SU-DHL-6 (cell line): ENCODE results near the gene BRIP1.

ENCODE experiments used
- H2AFZ ChIP-seq: fragments of 200-600 bp; sonication (generic); 2 replicates; pipeline ENCODE4 v1.6.1; 2014; ENCODE audit warnings: low read depth, mild to moderate bottlenecking, moderate library complexity, mixed read lengths, antibody characterized with exemption, low read length; ENCODE audit not compliant: severe bottlenecking
- H3F3A ChIP-seq: fragments of 200-600 bp; shearing (Covaris generic); 2 replicates; pipeline ENCODE4 v1.6.0; 2016; ENCODE audit warnings: antibody characterized with exemption, mild to moderate bottlenecking; ENCODE audit not compliant: insufficient read depth
- H3K27ac ChIP-seq: fragments of 200-600 bp; sonication (generic); 2 replicates; pipeline ENCODE4 v1.5.1; 2016; ENCODE audit warnings: low read depth, mild to moderate bottlenecking, low read length, moderate library complexity, mixed read lengths
- H3K27me3 ChIP-seq: fragments of 200-600 bp; sonication (generic), shearing (Covaris generic); 2 replicates; pipeline ENCODE4 v1.6.0; 2014; ENCODE audit warnings: mild to moderate bottlenecking, low read length
- H3K36me3 ChIP-seq: fragments of 200-600 bp; sonication (generic); 2 replicates; pipeline ENCODE4 v1.6.1; 2014; ENCODE audit warnings: mild to moderate bottlenecking, low read length, mixed read lengths
- H3K4me2 ChIP-seq: fragments of 300-600, 200-600 bp; shearing (Covaris generic), sonication (generic); 2 replicates; pipeline ENCODE4 v1.6.0; 2014; ENCODE audit warnings: low read length, low read depth, mild to moderate bottlenecking; ENCODE audit not compliant: poor library complexity, severe bottlenecking
- H3K4me3 ChIP-seq: fragments of 200-600 bp; sonication (generic); 2 replicates; pipeline ENCODE4 v1.5.1; 2014; ENCODE audit warnings: antibody characterized with exemption, low read length, mild to moderate bottlenecking, mixed read lengths; ENCODE audit not compliant: insufficient read depth, poor library complexity, severe bottlenecking
- H3K79me2 ChIP-seq: fragments of 200-600 bp; sonication (generic); 2 replicates; pipeline ENCODE4 v1.6.1; 2014; ENCODE audit warnings: mild to moderate bottlenecking, low read length, moderate library complexity; ENCODE audit not compliant: insufficient read depth
- H3K9ac ChIP-seq: fragments of 200-600 bp; sonication (generic); 2 replicates; pipeline ENCODE4 v1.7.0; 2014; ENCODE audit warnings: mild to moderate bottlenecking, low read length
- H3K9me2 ChIP-seq: fragments of 200-600 bp; sonication (generic); replicated peaks from 2 replicates; pipeline ENCODE4 v1.6.1; 2014; ENCODE audit warnings: low read length; ENCODE audit not compliant: insufficient read depth
- H3K9me3 ChIP-seq: fragments of 200-600 bp; sonication (generic); 2 replicates; pipeline ENCODE4 v1.6.1; 2014; ENCODE audit warnings: low read length, mixed read lengths; ENCODE audit not compliant: insufficient read depth
- H4K20me1 ChIP-seq: fragments of 200-600 bp; sonication (generic); 2 replicates; pipeline ENCODE4 v1.6.1; 2014; ENCODE audit warnings: low read depth, mild to moderate bottlenecking, antibody characterized with exemption, low read length, moderate library complexity, mixed read lengths
- CTCF ChIP-seq: fragments of 200-600 bp; sonication (generic); IDR thresholded peaks from one replicate; pipeline ENCODE4 v1.5.1; 2017; ENCODE audit warnings: antibody characterized with exemption, mild to moderate bottlenecking, low read length, moderate library complexity; ENCODE audit not compliant: insufficient read depth, poor library complexity, severe bottlenecking
- EZH2phosphoT487 ChIP-seq: fragments of 200-600 bp; sonication (generic), shearing (Covaris generic); conservative IDR thresholded peaks from 2 replicates; pipeline ENCODE4 v1.6.1; 2018; ENCODE audit warnings: mild to moderate bottlenecking, antibody characterized with exemption, low read length, moderate library complexity, mixed read lengths

BRIP1 gene

GRCh38 chr17:61818225-61818624 lies 45.1 kb downstream of the BRIP1 start:
- H3K27ac ChIP-seq: no peak overlapping the region
- H3K4me2 ChIP-seq: no peak overlapping the region
- H3K79me2 ChIP-seq: peaks cover 5% of the 10 kb centered on the region; the same call in 1 of the 2 replicates
- no peak for TF ChIP-seq CTCF
- no peak for TF ChIP-seq EZH2phosphoT487
- H3F3A ChIP-seq: peaks cover 6% of the 10 kb centered on the region; the same call in 1 of the 2 replicates
- no peak overlapping the region for H3K9ac ChIP-seq
- H4K20me1 ChIP-seq: no peaks in the 10 kb centered on the region
- H2AFZ ChIP-seq: no peak overlapping the region
- H3K9me3 ChIP-seq: no peaks in the 10 kb centered on the region
- H3K4me3 ChIP-seq: no peak overlapping the region
- no peaks in the 10 kb centered on the region for H3K27me3 ChIP-seq
- peaks cover 45% of the 10 kb centered on the region for H3K36me3 ChIP-seq
- no peaks in the 10 kb centered on the region for H3K9me2 ChIP-seq

GRCh38 chr17:61817452-61817851 lies 45.9 kb downstream of the BRIP1 start:
- H3K9ac ChIP-seq: no peak overlapping the region
- TF ChIP-seq EZH2phosphoT487 (no peak), CTCF (no peak)
- no peak overlapping the region for H2AFZ ChIP-seq
- H3K27me3 ChIP-seq: no peaks in the 10 kb centered on the region
- no peaks in the 10 kb centered on the region for H3K9me2 ChIP-seq
- peaks cover 45% of the 10 kb centered on the region for H3K36me3 ChIP-seq
- peaks cover 4% of the 10 kb centered on the region; the same call in 1 of the 2 replicates for H3F3A ChIP-seq
- no peak overlapping the region for H3K4me3 ChIP-seq
- peaks cover 3% of the 10 kb centered on the region; the same call in 1 of the 2 replicates for H3K79me2 ChIP-seq
- no peak overlapping the region for H3K27ac ChIP-seq
- no peak overlapping the region for H3K4me2 ChIP-seq
- H4K20me1 ChIP-seq: no peaks in the 10 kb centered on the region
- no peaks in the 10 kb centered on the region for H3K9me3 ChIP-seq

GRCh38 chr17:61816538-61816937 lies 46.8 kb downstream of the BRIP1 start:
- Histone ChIP-seq H3K4me2 (no peak overlapping the region), H3F3A (no peaks in the 10 kb centered on the region; the same call in 1 of the 2 replicates), H3K9me3 (no peaks in the 10 kb centered on the region), H3K36me3 (peaks cover 39% of the 10 kb centered on the region), H4K20me1 (no peaks in the 10 kb centered on the region), H3K27ac (no peak overlapping the region), H3K4me3 (no peak overlapping the region), H3K9ac (no peak overlapping the region), H3K79me2 (no peaks in the 10 kb centered on the region), H3K9me2 (no peaks in the 10 kb centered on the region), H3K27me3 (no peaks in the 10 kb centered on the region), H2AFZ (no peak overlapping the region)
- TF ChIP-seq EZH2phosphoT487: no peak

- Histone ChIP-seq H3K79me2 (no peaks in the 10 kb centered on the region), H3K9ac (no peak overlapping the region), H3K27me3 (no peaks in the 10 kb centered on the region), H2AFZ (no peak overlapping the region), H3K4me2 (no peak overlapping the region), H3K36me3 (peaks cover 37% of the 10 kb centered on the region), H3K4me3 (no peak overlapping the region), H4K20me1 (no peaks in the 10 kb centered on the region), H3K27ac (no peak overlapping the region), H3F3A (no peaks in the 10 kb centered on the region; the same call in 1 of the 2 replicates), H3K9me3 (no peaks in the 10 kb centered on the region), H3K9me2 (no peaks in the 10 kb centered on the region)
- TF ChIP-seq EZH2phosphoT487 (no peak), CTCF (no peak)
These were observed 47.3 kb downstream of the BRIP1 start for GRCh38 chr17:61815863-61816503.
